GM12878 (cell line): Measurements from ENCODE around the gene CEP170B. TPM values are rescaled to one million over a fixed set of nuclear protein-coding genes. Genes with fewer than 3 reads are reported as not detected.
A peak's percentile ranks its signal among the peaks of the same experiment; 100 is the strongest.

ENCODE experiments used
- ATAC-seq: fragments of 200-7000 bp; cut with Tn5 transposase; 3 replicates; pipeline ENCODE4 v1.9.1; 2020; ENCODE audit warnings: mild to moderate bottlenecking, moderate library complexity
- BruUV-seq: library from RNA; stranded (reverse); fragments of 400-500 nt; replicated peaks from 2 replicates; lab custom pipeline; 2021; lab: Mats Ljungman, UMichigan
- CTCF ChIA-PET: fragments of 300-600 bp; sonication (Branson Sonifier 250); formaldehyde crosslinking; extraction: SDS; loops from one replicate; lab custom pipeline; 2021; ENCODE audit warnings: inconsistent platforms; lab: Yijun Ruan, JAX
- POLR2A ChIA-PET: fragments of 350-600 bp; formaldehyde crosslinking; extraction: SDS; loops from one replicate; lab custom pipeline; 2021; ENCODE audit warnings: inconsistent platforms; lab: Charles Lee
- RAD21 ChIA-PET: fragments of 300-600 bp; sonication (Branson Sonifier 250); formaldehyde crosslinking; loops from one replicate; lab custom pipeline; 2023; ENCODE audit warnings: antibody characterized with exemption; ENCODE audit not compliant: unreplicated experiment; lab: Charles Lee
- SMC1A ChIA-PET: fragments of 300-600 bp; sonication (Branson Sonifier 250); formaldehyde crosslinking; loops from one replicate; lab custom pipeline; 2023; ENCODE audit not compliant: unreplicated experiment, uncharacterized antibody; lab: Charles Lee
- DNase-seq: peaks from one replicate; pipeline ENCODE4 v3.0.0-alpha.2; 2011; ENCODE audit warnings: low read depth, low spot score
- FAIRE-seq: peaks from 3 replicates; lab custom pipeline; 2011; peaks lifted over from hg19 to GRCh38; lab: Jason Lieb, UNC
- H2AFZ ChIP-seq: 2 replicates; pipeline ENCODE4 v1.6.0; 2011; ENCODE audit warnings: low read depth, low read length, control low read depth; ENCODE audit not compliant: control insufficient read depth
- H3K27ac ChIP-seq: 2 replicates; pipeline ENCODE4 v1.5.1; 2011; ENCODE audit warnings: control low read depth; ENCODE audit not compliant: control insufficient read depth, insufficient read depth
- H3K27me3 ChIP-seq, 2 experiments: replicated peaks in 1 of 2; 2 replicates each; pipeline versions ENCODE4 v1.6.0 to v1.6.1; 2011; ENCODE audit warnings: low read length in 1 of 2; ENCODE audit not compliant: control insufficient read depth in 2 of 2, insufficient read depth in 2 of 2
- H3K36me3 ChIP-seq, 2 experiments: 2 replicates each; pipeline ENCODE4 v1.5.1; 2011; ENCODE audit warnings: low read length in 1 of 2; ENCODE audit not compliant: control insufficient read depth in 2 of 2, insufficient read depth in 2 of 2
- H3K4me1 ChIP-seq: 2 replicates; pipeline ENCODE4 v1.6.1; 2011; ENCODE audit warnings: mild to moderate bottlenecking, low read length, moderate library complexity, mixed read lengths; ENCODE audit not compliant: control insufficient read depth, insufficient read depth
- H3K4me2 ChIP-seq: 2 replicates; pipeline ENCODE4 v1.6.0; 2011; ENCODE audit warnings: control low read depth; ENCODE audit not compliant: control insufficient read depth, insufficient read depth
- H3K4me3 ChIP-seq: fragments of 200-600 bp; sonication (generic); 2 replicates; pipeline ENCODE4 v1.5.1; 2016
- H3K79me2 ChIP-seq: 2 replicates; pipeline ENCODE4 v1.6.0; 2011; ENCODE audit warnings: low read length; ENCODE audit not compliant: control insufficient read depth, insufficient read depth
- H3K9ac ChIP-seq: 2 replicates; pipeline ENCODE4 v1.8.0; 2011; ENCODE audit warnings: low read length, control low read depth, mixed read lengths; ENCODE audit not compliant: control insufficient read depth, insufficient read depth
- H3K9me3 ChIP-seq: replicated peaks from 3 replicates; pipeline ENCODE4 v1.5.1; 2011; ENCODE audit warnings: mild to moderate bottlenecking, low read length; ENCODE audit not compliant: control insufficient read depth, insufficient read depth
- H4K20me1 ChIP-seq: 2 replicates; pipeline ENCODE4 v1.6.0; 2011; ENCODE audit not compliant: control insufficient read depth, insufficient read depth
- DPF2 ChIP-seq: fragments of 450-650 bp; IDR thresholded peaks from 2 replicates; pipeline ENCODE4 v1.6.1; 2017; ENCODE audit warnings: mild to moderate bottlenecking
- EP300 ChIP-seq, 2 experiments: fragments of 150-350 bp in 1 of 2; IDR thresholded peaks; 2 replicates each; pipeline ENCODE4 v1.6.1; 2011 to 2012; ENCODE audit warnings: low read depth in 2 of 2, low read length in 2 of 2, borderline replicate concordance in 1 of 2, improper control_type of control experiment in 1 of 2, inconsistent platforms in 1 of 2; ENCODE audit not compliant: control insufficient read depth in 1 of 2
- ETV6 ChIP-seq, 2 experiments: fragments of 450-650 bp in 1 of 2; IDR thresholded peaks in 1 of 2; conservative IDR thresholded peaks in 1 of 2; 2 replicates each; pipeline ENCODE4 v1.6.1; 2014; ENCODE audit warnings: antibody characterized with exemption in 1 of 2, borderline replicate concordance in 1 of 2, low read depth in 1 of 2, mild to moderate bottlenecking in 1 of 2, moderate library complexity in 1 of 2
- EZH2 ChIP-seq: IDR thresholded peaks from 2 replicates; pipeline ENCODE4 v1.6.1; 2012; ENCODE audit warnings: low read depth, mild to moderate bottlenecking, control low read depth, inconsistent platforms, low read length, borderline replicate concordance; ENCODE audit not compliant: control insufficient read depth
- FOS ChIP-seq: IDR thresholded peaks from 3 replicates; pipeline ENCODE4 v1.6.1; 2011; ENCODE audit warnings: borderline replicate concordance; ENCODE audit not compliant: insufficient read length; ENCODE audit errors: extremely low read depth
- FOXM1 ChIP-seq: IDR thresholded peaks from 2 replicates; pipeline ENCODE4 v1.6.1; 2012; ENCODE audit warnings: low read depth, mild to moderate bottlenecking, inconsistent platforms, low read length, moderate library complexity
- GATAD2B ChIP-seq: fragments of 450-650 bp; conservative IDR thresholded peaks from 2 replicates; pipeline ENCODE4 v1.6.1; 2017; ENCODE audit warnings: low read depth, mild to moderate bottlenecking, moderate library complexity
- HCFC1 ChIP-seq: fragments of 150-350 bp; IDR thresholded peaks from 2 replicates; pipeline ENCODE4 v1.6.1; 2014; ENCODE audit warnings: low read length
- IRF5 ChIP-seq: fragments of 450-650 bp; IDR thresholded peaks from 2 replicates; pipeline ENCODE4 v1.6.1; 2017; ENCODE audit warnings: borderline replicate concordance
- NBN ChIP-seq: fragments of 450-650 bp; IDR thresholded peaks from 2 replicates; pipeline ENCODE4 v1.6.1; 2016
- NFXL1 ChIP-seq: fragments of 450-650 bp; IDR thresholded peaks from 2 replicates; pipeline ENCODE4 v1.6.1; 2017; ENCODE audit warnings: antibody characterized with exemption, mild to moderate bottlenecking, borderline replicate concordance
- NFYA ChIP-seq: IDR thresholded peaks from 2 replicates; pipeline ENCODE4 v1.6.1; 2011; ENCODE audit warnings: low read depth, mild to moderate bottlenecking, low read length, improper control_type of control experiment, borderline replicate concordance
- NR2F1 ChIP-seq: fragments of 450-650 bp; conservative IDR thresholded peaks from 2 replicates; pipeline ENCODE4 v1.6.1; 2017; ENCODE audit warnings: mild to moderate bottlenecking
- POLR2AphosphoS2 ChIP-seq: IDR thresholded peaks from 2 replicates; pipeline ENCODE4 v1.6.1; 2011; ENCODE audit warnings: low read depth, mild to moderate bottlenecking, low read length, improper control_type of control experiment, moderate library complexity
- SPI1 ChIP-seq: IDR thresholded peaks from 2 replicates; pipeline ENCODE4 v1.6.1; 2011; ENCODE audit warnings: low read depth, mild to moderate bottlenecking, low read length, moderate library complexity, borderline replicate concordance; ENCODE audit not compliant: insufficient read depth
- ZBED1 ChIP-seq: IDR thresholded peaks from 2 replicates; pipeline ENCODE4 v1.6.1; 2016; ENCODE audit warnings: borderline replicate concordance
- ZBTB33 ChIP-seq: fragments of 450-650 bp; IDR thresholded peaks from 2 replicates; pipeline ENCODE4 v1.6.1; 2017; ENCODE audit warnings: mild to moderate bottlenecking
- ZNF207 ChIP-seq: fragments of 450-650 bp; IDR thresholded peaks from 2 replicates; pipeline ENCODE4 v1.6.1; 2014; ENCODE audit warnings: antibody characterized with exemption, mild to moderate bottlenecking, borderline replicate concordance
- ZNF217 ChIP-seq: fragments of 450-650 bp; IDR thresholded peaks from 2 replicates; pipeline ENCODE4 v1.6.1; 2017; ENCODE audit warnings: antibody characterized with exemption, mild to moderate bottlenecking
- ZNF274 ChIP-seq: IDR thresholded peaks from one replicate; pipeline ENCODE4 v1.8.0; 2011; ENCODE audit not compliant: insufficient read length, insufficient read depth
- WGBS: methylation state at CpG from one replicate; pipeline ENCODE4 v1.1.6; 2016; ENCODE audit warnings: low lambda C conversion rate; ENCODE audit not compliant: insufficient replicate concordance, insufficient coverage; ENCODE audit errors: missing lambda C conversion rate; 5-methylcytosine and 5-hydroxymethylcytosine counted together
- in situ Hi-C: fragments of 300-500 bp; cut with MboI; formaldehyde crosslinking; loops from 9 replicates; pipeline ENCODE4 v1.14.3; 2018; ENCODE audit warnings: mixed read lengths
- intact Hi-C: fragments of 100-400 bp; cut with micrococcal nuclease; formaldehyde crosslinking; loops from one replicate; pipeline ENCODE4 v1.14.2; 2022; ENCODE audit not compliant: unreplicated experiment
- polyA plus RNA-seq, 11 experiments: library from polyadenylated mRNA; depleted of rRNA in 4 of 11; unstranded in 6 of 11; stranded (reverse) in 5 of 11; fragments of >200 nt; fragmentation: Nextera tagmentation in 4 of 11; fragmentation: Illumina TruSeq in 1 of 11; extraction: Ambion mirVana in 4 of 11; extraction: Trizol in 1 of 11; gene quantifications; 1 replicate in 1 of 11; 2 replicates in 10 of 11; pipeline versions ENCODE4 v1.2.1 to v1.2.3, GENCODE V29; 2011 to 2016; ENCODE audit warnings: inconsistent platforms in 2 of 11, missing spikeins in 2 of 11, low read depth in 1 of 11
- total RNA-seq, 4 experiments: library from RNA; depleted of rRNA in 3 of 4; stranded (reverse); fragments of >200 nt in 3 of 4; fragmentation: Illumina TruSeq in 1 of 4; extraction: Trizol in 1 of 4; gene quantifications; 2 replicates each; pipeline versions ENCODE4 v1.2.1 to v1.2.3, GENCODE V29; 2013 to 2021

Gene CEP170B
- total and polyA plus RNA-seq, 10 of the 15 experiments (the other 5 are each of a cell fraction or from before 2014, with no cell fraction given), result 0.01 to 0.44 (median 0.05) TPM; not detected in 4

GRCh38 chr14:104926619-104927431 lies 61.8 kb downstream of the CEP170B start:
- peak; percentile 100 for FAIRE-seq
- no peaks in the 10 kb centered on the region; the same call in 1 of the 2 replicates for H4K20me1 ChIP-seq
- peak overlapping the region; percentile 95 for H3K4me2 ChIP-seq
- H3K9ac ChIP-seq, result peak overlapping the region; percentile 47
- ChIA-PET SMC1A (no interaction called here), RAD21 (no interaction called here), CTCF (interaction anchor here (0.6 to 1.4 kb wide), 3 partner anchors 118 to 231 kb away, joined by 3 to 4 read pairs (median 3); no protein-coding TSS in a partner anchor), POLR2A (no interaction called here)
- in situ Hi-C loops (no loop called here), intact Hi-C loops (no loop called here)
- H3K4me3 ChIP-seq, result peak overlapping the region; percentile 67
- H3K27ac ChIP-seq, result peak overlapping the region; percentile 78
- H3K9me3 ChIP-seq, result peaks cover 6% of the 10 kb centered on the region; the same call in 2 of the 3 replicates
- WGBS, result 1% methylated on average over 16 of the region's 21 CpGs
- no TSS peak for BruUV-seq
- peak; percentile 93 for ATAC-seq
- H2AFZ ChIP-seq, result no peak overlapping the region
- peak; percentile 88 for DNase-seq
- peaks cover 0 to 2% of the 10 kb centered on the region in 2 experiments; a peak in 2 of 4 replicates for H3K27me3 ChIP-seq
- 0 out of 2 replicates have a peak, but pooled peaks cover 2% of the 10 kb centered on the region for H3K79me2 ChIP-seq
- H3K36me3 ChIP-seq, result no peaks in the 10 kb centered on the region
- H3K4me1 ChIP-seq, result peaks cover 48% of the 10 kb centered on the region
- peak; percentile 71 to 86; a peak in 3 of 4 replicates for TF ChIP-seq EP300 (IDR thresholded peaks at IDR 0.05; ENCODE audit: borderline replicate concordance in 1 of 2, control insufficient read depth in 1 of 2, low read depth in 2 of 2, low read length in 2 of 2)
- TF ChIP-seq HCFC1, result no peak
- TF ChIP-seq ZNF207, result peak; percentile 40; the same call in 1 of the 2 replicates
- no peak for TF ChIP-seq IRF5
- TF ChIP-seq NBN, result peak; percentile 83
- peak; percentile 45; the same call in 1 of the 2 replicates for TF ChIP-seq ZNF217
- TF ChIP-seq ZBED1, result no peak
- peak in 1 of 2 experiments; percentile 64; a peak in 1 of 4 replicates for TF ChIP-seq ETV6 (conservative IDR thresholded peaks at IDR 0.05 in 1 of 2, IDR thresholded peaks at IDR 0.05 in 1 of 2; ENCODE audit: borderline replicate concordance in 1 of 2, low read depth in 1 of 2)
- TF ChIP-seq SPI1, result peak; percentile 92
- no peak for TF ChIP-seq ZBTB33
- TF ChIP-seq NR2F1, result peak; percentile 74; the same call in 1 of the 2 replicates
- peak; percentile 75 for TF ChIP-seq GATAD2B
- TF ChIP-seq POLR2AphosphoS2, result no peak
- no peak for TF ChIP-seq NFYA
- no peak for TF ChIP-seq FOS
- no peak for TF ChIP-seq ZNF274
- TF ChIP-seq FOXM1, result no peak
- TF ChIP-seq DPF2, result peak; percentile 94
- no peak for TF ChIP-seq EZH2
- no peak for TF ChIP-seq NFXL1
